Suprapubic skin (tissue), 4 donors: ENCODE data around the gene GIT1. TPM values are rescaled to one million over a fixed set of nuclear protein-coding genes. Genes with fewer than 3 reads are reported as not detected.
A peak's percentile ranks its signal among the peaks of the same experiment; 100 is the strongest.

Source experiments
- DNase-seq, 2 donors: peaks; one replicate each; pipeline ENCODE4 v3.0.0-alpha.2; 2019; ENCODE audit warnings: low spot score in 2 of 2
- H3K27ac ChIP-seq: fragments of 200-600 bp; sonication (generic); one replicate; pipeline ENCODE4 v1.5.1; 2019
- H3K27me3 ChIP-seq: fragments of 200-600 bp; sonication (generic); one replicate; pipeline ENCODE4 v1.5.1; 2019
- H3K36me3 ChIP-seq: fragments of 200-600 bp; sonication (generic); one replicate; pipeline ENCODE4 v1.5.1; 2019
- H3K4me1 ChIP-seq: fragments of 200-600 bp; sonication (generic); one replicate; pipeline ENCODE4 v1.5.1; 2019
- H3K4me3 ChIP-seq: fragments of 200-600 bp; sonication (generic); one replicate; pipeline ENCODE4 v1.5.1; 2019; ENCODE audit warnings: mild to moderate bottlenecking
- H3K9me3 ChIP-seq: fragments of 200-600 bp; sonication (generic); one replicate; pipeline ENCODE4 v1.5.1; 2019
- EP300 ChIP-seq: sonication (generic); formaldehyde crosslinking; IDR thresholded peaks from one replicate; pipeline ENCODE4 v1.6.1; 2017; ENCODE audit warnings: antibody characterized with exemption
- POLR2A ChIP-seq, 2 donors: fragments of 450-650 bp; IDR thresholded peaks; one replicate each; pipeline ENCODE4 v1.6.1; 2017; ENCODE audit warnings: antibody characterized with exemption in 2 of 2, mild to moderate bottlenecking in 2 of 2, moderate library complexity in 2 of 2
- POLR2AphosphoS5 ChIP-seq, 3 donors: sonication (generic); formaldehyde crosslinking; IDR thresholded peaks; one replicate each; pipeline ENCODE4 v1.6.1; 2017; ENCODE audit warnings: antibody characterized with exemption in 3 of 3
- WGBS: methylation state at CpG from one replicate; pipeline ENCODE4 v1.1.5; 2018; 5-methylcytosine and 5-hydroxymethylcytosine counted together
- total RNA-seq, 4 donors: library from RNA; depleted of rRNA; stranded (reverse); fragments of >200 nt; gene quantifications; one replicate each; pipeline ENCODE4 v1.1.0, GENCODE V29; 2016
- TF ChIP-seq, protein P1 (sequence below), 2 donors: fragments of 200-600 bp in 1 of 2; fragments of 450-650 bp in 1 of 2; sonication (generic) in 1 of 2; IDR thresholded peaks; one replicate each; pipeline ENCODE4 v1.5.1; 2016 to 2019; ENCODE audit warnings: antibody characterized with exemption in 2 of 2, mild to moderate bottlenecking in 1 of 2, moderate library complexity in 1 of 2

The GIT1 gene
- total RNA-seq, 4 donors from 2014 or later, result 66.7 to 103 (median 90.4) TPM

GRCh38 chr17:29582254-29582765 lies 7.1 kb downstream of the GIT1 start:
- Histone ChIP-seq H3K4me3 (no peak overlapping the region), H3K4me1 (peaks cover 82% of the 10 kb centered on the region), H3K36me3 (peaks cover 31% of the 10 kb centered on the region), H3K27ac (no peak overlapping the region), H3K9me3 (no peaks in the 10 kb centered on the region), H3K27me3 (no peaks in the 10 kb centered on the region)
- TF ChIP-seq POLR2A (IDR thresholded peaks at IDR 0.05) (no peak), POLR2AphosphoS5 (IDR thresholded peaks at IDR 0.05) (no peak), EP300 (no peak)
- TF ChIP-seq, protein P1, sequence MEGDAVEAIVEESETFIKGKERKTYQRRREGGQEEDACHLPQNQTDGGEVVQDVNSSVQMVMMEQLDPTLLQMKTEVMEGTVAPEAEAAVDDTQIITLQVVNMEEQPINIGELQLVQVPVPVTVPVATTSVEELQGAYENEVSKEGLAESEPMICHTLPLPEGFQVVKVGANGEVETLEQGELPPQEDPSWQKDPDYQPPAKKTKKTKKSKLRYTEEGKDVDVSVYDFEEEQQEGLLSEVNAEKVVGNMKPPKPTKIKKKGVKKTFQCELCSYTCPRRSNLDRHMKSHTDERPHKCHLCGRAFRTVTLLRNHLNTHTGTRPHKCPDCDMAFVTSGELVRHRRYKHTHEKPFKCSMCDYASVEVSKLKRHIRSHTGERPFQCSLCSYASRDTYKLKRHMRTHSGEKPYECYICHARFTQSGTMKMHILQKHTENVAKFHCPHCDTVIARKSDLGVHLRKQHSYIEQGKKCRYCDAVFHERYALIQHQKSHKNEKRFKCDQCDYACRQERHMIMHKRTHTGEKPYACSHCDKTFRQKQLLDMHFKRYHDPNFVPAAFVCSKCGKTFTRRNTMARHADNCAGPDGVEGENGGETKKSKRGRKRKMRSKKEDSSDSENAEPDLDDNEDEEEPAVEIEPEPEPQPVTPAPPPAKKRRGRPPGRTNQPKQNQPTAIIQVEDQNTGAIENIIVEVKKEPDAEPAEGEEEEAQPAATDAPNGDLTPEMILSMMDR (IDR thresholded peaks at IDR 0.05), result no peak
- no peak for DNase-seq
- 82% methylated on average over 6 of the region's 10 CpGs for WGBS

DNA sequence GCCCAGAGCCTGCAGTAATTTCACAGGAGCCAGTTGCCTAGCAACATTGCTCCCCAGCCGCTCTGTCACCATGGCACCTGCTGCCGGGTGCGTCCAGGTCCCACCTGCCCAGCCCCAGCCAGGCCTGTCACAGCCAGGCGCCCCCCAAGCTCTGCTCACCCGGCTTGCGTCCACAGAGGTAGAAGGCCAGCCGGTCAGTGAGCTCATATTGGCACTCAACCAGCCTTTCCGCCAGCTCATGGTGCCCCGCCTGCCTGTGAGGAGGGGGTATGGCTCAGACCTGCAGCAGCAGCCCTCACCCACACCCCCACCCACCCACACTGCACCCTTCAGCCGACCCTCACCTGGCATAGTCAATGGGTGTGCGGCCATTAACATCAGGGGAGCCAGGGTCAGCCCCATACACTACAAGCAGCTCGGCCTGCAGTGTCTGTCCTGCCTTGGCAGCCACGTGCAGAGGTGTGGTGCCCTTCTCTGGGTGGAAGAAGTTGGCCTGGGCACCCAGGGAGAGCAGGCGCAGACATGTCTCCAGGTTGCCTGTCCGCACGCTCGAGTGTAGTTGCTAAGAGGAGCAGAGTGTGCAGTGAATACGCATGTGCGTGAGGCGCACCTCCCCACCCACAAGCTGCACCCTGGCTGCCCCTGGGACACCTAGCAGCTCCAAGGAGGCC lies 7.7 kb downstream of the GIT1 start:
- 46% methylated on average over 8 of the region's 20 CpGs for WGBS
- Histone ChIP-seq H3K27me3 (no peaks in the 10 kb centered on the region), H3K9me3 (no peaks in the 10 kb centered on the region), H3K4me1 (peaks cover 76% of the 10 kb centered on the region), H3K4me3 (no peak overlapping the region), H3K27ac (peak overlapping the region; percentile 47), H3K36me3 (peaks cover 37% of the 10 kb centered on the region)
- TF ChIP-seq, protein P1 (IDR thresholded peaks at IDR 0.05), result no peak
- no peak for TF ChIP-seq POLR2A (IDR thresholded peaks at IDR 0.05)
- TF ChIP-seq EP300, result no peak
- no peak for TF ChIP-seq POLR2AphosphoS5 (IDR thresholded peaks at IDR 0.05)
- DNase-seq, result peak in 1 of 2 donors; percentile 67

- DNase-seq, result peak; percentile 86 to 89
- TF ChIP-seq POLR2AphosphoS5 (IDR thresholded peaks at IDR 0.05), result peak in 2 of 3 donors; percentile 55 to 63
- TF ChIP-seq POLR2A (IDR thresholded peaks at IDR 0.05), result no peak
- TF ChIP-seq EP300, result no peak
- TF ChIP-seq, protein P1 (IDR thresholded peaks at IDR 0.05), result peak; percentile 88 to 89
- H3K27ac ChIP-seq, result no peak overlapping the region
- peaks cover 61% of the 10 kb centered on the region for H3K4me1 ChIP-seq
- 56% methylated on average over 14 of the region's 15 CpGs for WGBS
- H3K36me3 ChIP-seq, result peaks cover 53% of the 10 kb centered on the region
- H3K9me3 ChIP-seq, result no peaks in the 10 kb centered on the region
- H3K27me3 ChIP-seq, result no peaks in the 10 kb centered on the region
- H3K4me3 ChIP-seq, result no peak overlapping the region
Observed at GRCh38 chr17:29579866-29580771, 9.3 kb downstream of the GIT1 start.

DNA sequence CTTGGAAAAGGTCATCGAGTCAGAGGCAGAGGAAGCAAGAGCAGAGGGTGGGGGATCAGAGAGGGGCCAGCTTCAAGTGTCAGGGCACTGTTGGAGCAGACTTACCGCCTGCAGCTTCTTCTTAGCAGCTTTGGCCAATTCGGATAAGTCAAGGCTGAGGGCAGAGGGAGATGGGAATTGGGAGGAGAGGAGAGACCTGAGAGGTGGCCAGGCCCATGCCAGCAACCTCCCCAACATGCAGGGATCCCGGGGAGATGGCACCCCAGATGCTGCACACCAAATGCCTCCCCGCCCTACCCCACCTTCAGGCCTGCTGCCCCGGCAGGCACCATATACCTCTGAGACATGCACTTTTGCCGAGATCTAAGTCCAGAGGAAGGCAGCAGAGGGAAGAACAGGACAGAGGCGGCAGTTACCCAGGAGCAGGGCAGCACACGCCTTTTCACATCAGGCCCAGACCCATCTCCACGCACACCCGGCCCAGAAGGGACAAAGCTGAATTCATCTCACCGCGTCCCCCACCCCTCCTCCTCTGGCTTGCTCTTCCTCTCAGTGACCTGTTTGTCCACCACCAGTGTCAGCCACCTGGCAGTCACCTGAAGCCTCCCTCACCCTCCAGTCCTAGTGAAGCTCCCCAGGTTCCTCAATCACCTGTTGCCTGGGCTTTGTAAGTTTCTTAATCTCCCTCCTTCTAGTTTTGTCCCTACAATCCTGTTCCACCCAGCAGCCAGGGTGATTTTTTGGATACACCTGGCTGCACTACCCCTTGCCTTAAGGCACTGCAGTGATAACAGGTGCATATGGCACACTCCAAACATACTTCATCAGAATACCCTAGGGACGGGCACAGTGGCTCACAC lies 10.6 kb downstream of the GIT1 start:
- no peak overlapping the region for H3K4me3 ChIP-seq
- H3K27me3 ChIP-seq, result no peaks in the 10 kb centered on the region
- H3K27ac ChIP-seq, result no peak overlapping the region
- WGBS, result 90% methylated on average over 13 of the region's 14 CpGs
- peaks cover 64% of the 10 kb centered on the region for H3K36me3 ChIP-seq
- peaks cover 48% of the 10 kb centered on the region for H3K4me1 ChIP-seq
- no peaks in the 10 kb centered on the region for H3K9me3 ChIP-seq
- TF ChIP-seq EP300, result no peak
- TF ChIP-seq POLR2AphosphoS5 (IDR thresholded peaks at IDR 0.05), result no peak
- TF ChIP-seq, protein P1 (IDR thresholded peaks at IDR 0.05), result no peak
- TF ChIP-seq POLR2A (IDR thresholded peaks at IDR 0.05), result no peak
- no peak for DNase-seq
